H1 (cell line): ENCODE data around the gene ZFP36L1. TPM values are rescaled to one million over a fixed set of nuclear protein-coding genes. Genes with fewer than 3 reads are reported as not detected.
A peak's percentile ranks its signal among the peaks of the same experiment; 100 is the strongest.

Experiments
- CTCF ChIA-PET: fragments of 300-600 bp; sonication (Branson Sonifier 250); formaldehyde crosslinking; loops from one replicate; lab custom pipeline; 2021; ENCODE audit not compliant: partially characterized antibody; lab: Charles Lee
- POLR2A ChIA-PET: fragments of 300-600 bp; sonication (Branson Sonifier 250); formaldehyde crosslinking; loops from one replicate; lab custom pipeline; 2021; ENCODE audit warnings: inconsistent platforms; ENCODE audit not compliant: partially characterized antibody; lab: Charles Lee
- DNase-seq, 2 experiments: peaks; one replicate each; pipeline versions ENCODE4 v3.0.0 to v3.0.0-alpha.2; 2010 to 2022; ENCODE audit warnings: low spot score in 2 of 2, low read depth in 1 of 2, mixed read lengths in 1 of 2
- FAIRE-seq: peaks from 2 replicates; lab custom pipeline; 2011; peaks lifted over from hg19 to GRCh38; lab: Jason Lieb, UNC
- H2AFZ ChIP-seq: 2 replicates; pipeline ENCODE4 v1.8.1; 2012; ENCODE audit warnings: low read length, inconsistent platforms
- H2AK5ac ChIP-seq: 2 replicates; pipeline ENCODE4 v1.6.1; 2013; ENCODE audit warnings: low read depth, low read length
- H2BK120ac ChIP-seq: replicated peaks from 2 replicates; pipeline ENCODE3; 2013; ENCODE audit warnings: low read depth, low read length, inconsistent platforms
- H2BK12ac ChIP-seq: 2 replicates; pipeline ENCODE4 v1.6.1; 2013; ENCODE audit warnings: low read depth, low read length
- H2BK15ac ChIP-seq: 2 replicates; pipeline ENCODE4 v1.6.1; 2013; ENCODE audit warnings: low read length
- H2BK20ac ChIP-seq: 2 replicates; pipeline ENCODE4 v1.6.1; 2013; ENCODE audit warnings: low read length
- H2BK5ac ChIP-seq: 2 replicates; pipeline ENCODE4 v1.6.1; 2013; ENCODE audit warnings: low read depth, low read length
- H3K14ac ChIP-seq: 2 replicates; pipeline ENCODE4 v1.6.1; 2013; ENCODE audit warnings: inconsistent platforms; ENCODE audit not compliant: insufficient read length
- H3K18ac ChIP-seq: 2 replicates; pipeline ENCODE4 v1.6.1; 2013; ENCODE audit warnings: low read length; ENCODE audit errors: extremely low read depth
- H3K23ac ChIP-seq: 2 replicates; pipeline ENCODE4 v1.6.1; 2013; ENCODE audit warnings: inconsistent platforms; ENCODE audit not compliant: insufficient read length
- H3K23me2 ChIP-seq: 2 replicates; pipeline ENCODE4 v1.6.1; 2013; ENCODE audit warnings: low read depth, low read length
- H3K27ac ChIP-seq: 2 replicates; pipeline ENCODE4 v1.6.1; 2011; ENCODE audit warnings: low read depth, low read length, inconsistent platforms
- H3K27me3 ChIP-seq, 4 experiments: replicated peaks in 1 of 4; 1 replicate in 1 of 4; 2 replicates in 3 of 4; pipeline versions ENCODE4 v1.6.1 to v1.8.1; 2011 to 2013; ENCODE audit warnings: low read length in 3 of 4, mild to moderate bottlenecking in 3 of 4, inconsistent platforms in 2 of 4, mixed read lengths in 2 of 4, moderate library complexity in 1 of 4; ENCODE audit not compliant: control insufficient read depth in 3 of 4, insufficient read depth in 3 of 4; ENCODE audit errors: extremely low read depth in 1 of 4
- H3K36me3 ChIP-seq, 4 experiments: 2 replicates each; pipeline versions ENCODE4 v1.6.1 to v1.8.1; 2011 to 2013; ENCODE audit warnings: mild to moderate bottlenecking in 4 of 4, low read length in 3 of 4, moderate library complexity in 2 of 4, control low read depth in 1 of 4, inconsistent platforms in 1 of 4; ENCODE audit not compliant: insufficient read depth in 4 of 4, control insufficient read depth in 2 of 4
- H3K4ac ChIP-seq: replicated peaks from 2 replicates; pipeline ENCODE3; 2013; ENCODE audit warnings: low read length, low read depth, mixed read lengths, inconsistent platforms; ENCODE audit not compliant: insufficient read length
- H3K4me1 ChIP-seq, 4 experiments: replicated peaks in 1 of 4; 1 replicate in 1 of 4; 2 replicates in 3 of 4; pipeline versions ENCODE4 v1.6.1 to v1.8.1; 2011 to 2013; ENCODE audit warnings: low read length in 3 of 4, inconsistent platforms in 2 of 4, mixed read lengths in 1 of 4; ENCODE audit not compliant: insufficient read depth in 4 of 4, control insufficient read depth in 3 of 4
- H3K4me2 ChIP-seq, 2 experiments: 2 replicates each; pipeline versions ENCODE4 v1.6.1 to v1.8.1; 2011 to 2013; ENCODE audit warnings: low read depth in 2 of 2, low read length in 2 of 2, control low read depth in 1 of 2, inconsistent platforms in 1 of 2, mild to moderate bottlenecking in 1 of 2; ENCODE audit not compliant: insufficient read depth in 1 of 2
- H3K4me3 ChIP-seq, 4 experiments: fragments of 200-600, 300-600 bp in 1 of 4; sonication (generic), shearing (Covaris generic), sonication (Bioruptor Twin) in 1 of 4; 2 replicates each; pipeline versions ENCODE4 v1.5.1 to v1.8.1; 2011 to 2016; ENCODE audit warnings: low read length in 4 of 4, low read depth in 3 of 4, control low read depth in 2 of 4, inconsistent platforms in 2 of 4, mild to moderate bottlenecking in 2 of 4, mixed read lengths in 1 of 4, moderate library complexity in 1 of 4; ENCODE audit not compliant: insufficient read depth in 2 of 4; ENCODE audit errors: extremely low read depth in 1 of 4
- H3K56ac ChIP-seq: replicated peaks from 2 replicates; pipeline ENCODE3; 2013; ENCODE audit warnings: low read depth, mild to moderate bottlenecking, mixed read lengths, low read length, inconsistent platforms; ENCODE audit not compliant: insufficient read length
- H3K79me1 ChIP-seq: 2 replicates; pipeline ENCODE4 v1.6.1; 2013; ENCODE audit warnings: low read depth, low read length, control low read depth
- H3K79me2 ChIP-seq, 2 experiments: 2 replicates each; pipeline versions ENCODE4 v1.6.1 to v1.8.1; 2012 to 2013; ENCODE audit warnings: low read length in 2 of 2, mild to moderate bottlenecking in 2 of 2, inconsistent platforms in 1 of 2; ENCODE audit not compliant: insufficient read depth in 2 of 2, control insufficient read depth in 1 of 2
- H3K9ac ChIP-seq, 4 experiments: replicated peaks in 1 of 4; 1 replicate in 1 of 4; 2 replicates in 3 of 4; pipeline versions ENCODE4 v1.6.1 to v1.8.1; 2011 to 2013; ENCODE audit warnings: low read depth in 3 of 4, low read length in 3 of 4, control low read depth in 2 of 4, mild to moderate bottlenecking in 2 of 4, moderate library complexity in 2 of 4, inconsistent platforms in 1 of 4; ENCODE audit errors: extremely low read depth in 1 of 4
- H3K9me3 ChIP-seq, 2 experiments: 2 replicates each; pipeline versions ENCODE4 v1.6.1 to v1.8.1; 2012 to 2013; ENCODE audit warnings: mild to moderate bottlenecking in 2 of 2, moderate library complexity in 2 of 2, control low read depth in 1 of 2, inconsistent platforms in 1 of 2, low read depth in 1 of 2, low read length in 1 of 2, mixed read lengths in 1 of 2; ENCODE audit not compliant: insufficient read depth in 2 of 2
- H4K20me1 ChIP-seq, 2 experiments: replicated peaks in 1 of 2; 2 replicates each; pipeline versions ENCODE3 to v1.8.1; 2011 to 2013; ENCODE audit warnings: inconsistent platforms in 2 of 2, low read length in 2 of 2, mild to moderate bottlenecking in 1 of 2; ENCODE audit not compliant: insufficient read depth in 2 of 2, control insufficient read depth in 1 of 2
- H4K5ac ChIP-seq: 2 replicates; pipeline ENCODE4 v1.6.1; 2013; ENCODE audit warnings: low read length, low read depth, mixed read lengths, inconsistent platforms; ENCODE audit not compliant: insufficient read length
- H4K8ac ChIP-seq: 2 replicates; pipeline ENCODE4 v1.8.0; 2013; ENCODE audit warnings: mild to moderate bottlenecking, moderate library complexity, low read length, inconsistent platforms; ENCODE audit not compliant: insufficient read depth; ENCODE audit errors: extremely low read depth
- H4K91ac ChIP-seq: replicated peaks from 2 replicates; pipeline ENCODE3; 2013; ENCODE audit warnings: low read length, mixed read lengths, inconsistent platforms; ENCODE audit not compliant: insufficient read length
- NANOG ChIP-seq: IDR thresholded peaks from 2 replicates; pipeline ENCODE4 v1.6.1; 2011; ENCODE audit warnings: low read length, low read depth, mild to moderate bottlenecking, inconsistent platforms; ENCODE audit not compliant: insufficient read depth, poor library complexity, severe bottlenecking
- TBP ChIP-seq: IDR thresholded peaks from 2 replicates; pipeline ENCODE4 v1.6.1; 2011; ENCODE audit warnings: low read depth, low read length, improper control_type of control experiment
- WGBS, 2 experiments: shearing (Covaris generic) in 1 of 2; methylation state at CpG; one replicate each; pipeline versions ENCODE4 v1.1.6 to v1.1.7; 2013 to 2015; ENCODE audit warnings: low lambda C conversion rate in 2 of 2, mixed read lengths in 2 of 2, inconsistent platforms in 1 of 2, low coverage in 1 of 2, missing lambda C conversion rate in 1 of 2; ENCODE audit not compliant: insufficient replicate concordance in 2 of 2, insufficient coverage in 1 of 2, insufficient read length in 1 of 2; ENCODE audit errors: extremely low coverage in 1 of 2, missing lambda C conversion rate in 1 of 2; 5-methylcytosine and 5-hydroxymethylcytosine counted together
- polyA plus RNA-seq, 7 experiments: library from polyadenylated mRNA; depleted of rRNA in 3 of 7; stranded (reverse) in 5 of 7; unstranded in 2 of 7; fragments of >200 nt in 5 of 7; fragments of 200-250 nt in 2 of 7; gene quantifications; 1 replicate in 5 of 7; 2 replicates in 1 of 7; 4 replicates in 1 of 7; pipeline versions ENCODE4 v1.2.1 to v1.2.3, GENCODE V29; 2011 to 2013; ENCODE audit warnings: missing spikeins in 2 of 7, mixed read lengths in 2 of 7
- total RNA-seq: library from RNA; stranded (reverse); fragmentation: NEBNext Ultra II Directional; extraction: Animal tissue kit (Norgen Biotek cat#: 25700); gene quantifications from 2 replicates; pipeline ENCODE4 v1.2.1, GENCODE V29; 2021

Gene ZFP36L1
- total and polyA plus RNA-seq, 2 of the 8 experiments (the other 6 are each of a cell fraction or from before 2014, with no cell fraction given) = 80.4 to 132 TPM

GRCh38 chr14:68762953-68763764, 29.7 kb downstream of the ZFP36L1 start:
- ChIA-PET CTCF (interaction anchor here (0.6 to 4.1 kb wide), 11 partner anchors 11 to 465 kb away, joined by 3 to 28 read pairs (median 4); no protein-coding TSS in a partner anchor), POLR2A (interaction anchor here (0.7 to 3.1 kb wide), 4 partner anchors 27 to 75 kb away, joined by 3 to 12 read pairs (median 4); partner anchors contain the start of gene ZFP36L1)
- H4K91ac ChIP-seq = no peak overlapping the region
- no peak overlapping the region for H2BK5ac ChIP-seq
- H2AFZ ChIP-seq = peak overlapping the region; percentile 48; the same call in 1 of the 2 replicates
- no peak overlapping the region for H2BK120ac ChIP-seq
- H3K23ac ChIP-seq = no peak overlapping the region
- H2BK15ac ChIP-seq = no peak overlapping the region
- no peaks in the 10 kb centered on the region for H3K27me3 ChIP-seq
- no peaks in the 10 kb centered on the region for H3K79me1 ChIP-seq
- H3K9me3 ChIP-seq = no peaks in the 10 kb centered on the region
- no peak overlapping the region; a peak in 1 of 7 replicates for H3K9ac ChIP-seq
- H3K14ac ChIP-seq = no peak overlapping the region
- no peak overlapping the region for H3K56ac ChIP-seq
- H4K20me1 ChIP-seq = no peaks in the 10 kb centered on the region
- H2BK20ac ChIP-seq = no peak overlapping the region
- DNase-seq = peak in 1 of 2 experiments; percentile 62
- H3K27ac ChIP-seq = no peak overlapping the region
- H4K5ac ChIP-seq = no peak overlapping the region
- H2AK5ac ChIP-seq = peak overlapping the region; percentile 32; the same call in 1 of the 2 replicates
- peaks cover 2 to 12% (median 7%) of the 10 kb centered on the region in 4 experiments; a peak in 6 of 7 replicates for H3K4me1 ChIP-seq
- no peak overlapping the region; the same call in 1 of the 2 replicates for H3K18ac ChIP-seq
- no peak for FAIRE-seq
- H2BK12ac ChIP-seq = no peak overlapping the region
- no peak overlapping the region for H4K8ac ChIP-seq
- WGBS, 2 experiments = 60% methylated on average over 7 of the region's 11 CpGs; no CpG with 5 or more reads in 1 of the 2 experiments
- H3K23me2 ChIP-seq = no peaks in the 10 kb centered on the region
- H3K79me2 ChIP-seq = no peaks in the 10 kb centered on the region
- peak overlapping the region in 1 of 2 experiments; percentile 3; a peak in 1 of 4 replicates for H3K4me2 ChIP-seq
- TF ChIP-seq NANOG (no peak), TBP (0 out of 2 replicates have a peak, but pooled peaks have one; percentile 21)
- no peak overlapping the region for H3K4ac ChIP-seq
- H3K36me3 ChIP-seq = no peaks in the 10 kb centered on the region
- no peak overlapping the region for H3K4me3 ChIP-seq
